Mucosa of descending colon (tissue), 3 donors: ENCODE data around the gene CCSER1. TPM values are rescaled to one million over a fixed set of nuclear protein-coding genes. Genes with fewer than 3 reads are reported as not detected.

Experiments
- ATAC-seq: fragments of 200-7000 bp; cut with Tn5 transposase; one replicate; pipeline ENCODE4 v1.9.1; 2020; ENCODE audit warnings: mild to moderate bottlenecking, moderate library complexity
- DNase-seq, 3 donors: peaks; one replicate each; pipeline ENCODE4 v3.0.0-alpha.2; 2020
- H3K36me3 ChIP-seq: fragments of 200-600 bp; one replicate; pipeline ENCODE4 v1.8.0; 2021; ENCODE audit warnings: low read depth, mild to moderate bottlenecking
- H3K4me1 ChIP-seq: fragments of 200-600 bp; one replicate; pipeline ENCODE4 v1.8.0; 2021; ENCODE audit warnings: low read depth, mild to moderate bottlenecking
- H3K4me3 ChIP-seq: fragments of 200-600 bp; one replicate; pipeline ENCODE4 v1.8.0; 2021; ENCODE audit warnings: mild to moderate bottlenecking
- H3K9me3 ChIP-seq: fragments of 200-600 bp; one replicate; pipeline ENCODE4 v1.8.0; 2021; ENCODE audit warnings: mild to moderate bottlenecking
- CTCF ChIP-seq: fragments of 200-600 bp; IDR thresholded peaks from one replicate; pipeline ENCODE4 v1.8.0; 2022; ENCODE audit warnings: antibody characterized with exemption, mild to moderate bottlenecking
- intact Hi-C, 2 donors: fragments of 100-400 bp; cut with DNase I in 1 of 2; cut with micrococcal nuclease in 1 of 2; formaldehyde crosslinking; loops; one replicate each; pipeline versions ENCODE4 v1.11.0 to v1.11.1; 2022; cut with DNase I, micrococcal nuclease
- total RNA-seq, 3 donors: library from RNA; stranded (reverse); fragmentation: NEBNext Ultra II Directional in 2 of 3; extraction: Animal tissue kit (Norgen Biotek cat#: 25700) in 2 of 3; gene quantifications; one replicate each; pipeline versions ENCODE4 v1.2.1 to v1.2.4, GENCODE V29; 2021 to 2023
- donor health status: DM: no; HTN: no; CAD: no; lungs with moderate emphysema.
- donor health status: DM: no; HTN: no; CAD: no.
- donor health status: DM: no; HTN: yes; CAD: no.

The CCSER1 gene
- total RNA-seq, 3 donors from 2014 or later = 11.1 to 32.4 (median 13.3) TPM

GRCh38 chr4:90280954-90281353, 153.8 kb downstream of the CCSER1 start:
- intact Hi-C loops = no loop called here
- TF ChIP-seq CTCF = no peak
- ATAC-seq = no peak

GRCh38 chr4:90281541-90282355, 154.6 kb downstream of the CCSER1 start:
- H3K36me3 ChIP-seq = no peaks in the 10 kb centered on the region
- H3K4me1 ChIP-seq = no peaks in the 10 kb centered on the region
- intact Hi-C loops = no loop called here
- no peak overlapping the region for H3K4me3 ChIP-seq
- no peaks in the 10 kb centered on the region for H3K9me3 ChIP-seq
- ATAC-seq = no peak
- TF ChIP-seq CTCF = no peak
- no peak for DNase-seq

More at GRCh38 chr4:90280954-90281353, 153.8 kb downstream of the CCSER1 start:
- no peak for DNase-seq
- Histone ChIP-seq H3K36me3 (no peaks in the 10 kb centered on the region), H3K4me3 (no peak overlapping the region), H3K4me1 (no peaks in the 10 kb centered on the region), H3K9me3 (no peaks in the 10 kb centered on the region)

- no peak for TF ChIP-seq CTCF
- no peaks in the 10 kb centered on the region for H3K9me3 ChIP-seq
- H3K4me1 ChIP-seq = no peaks in the 10 kb centered on the region
- no peaks in the 10 kb centered on the region for H3K36me3 ChIP-seq
- DNase-seq = no peak
- ATAC-seq = no peak
- H3K4me3 ChIP-seq = no peak overlapping the region
- intact Hi-C loops = no loop called here
These were observed 163.2 kb downstream of the CCSER1 start for GRCh38 chr4:90290345-90290744.

- DNase-seq = no peak
- H3K9me3 ChIP-seq = no peaks in the 10 kb centered on the region
- intact Hi-C loops = no loop called here
These were observed 165.2 kb downstream of the CCSER1 start for GRCh38 chr4:90292438-90292837.

GRCh38 chr4:90293320-90293719, 166.1 kb downstream of the CCSER1 start:
- intact Hi-C loops = no loop called here
- no peaks in the 10 kb centered on the region for H3K36me3 ChIP-seq
- no peak overlapping the region for H3K4me3 ChIP-seq
- DNase-seq (no peak), ATAC-seq (no peak)
- no peaks in the 10 kb centered on the region for H3K9me3 ChIP-seq
- TF ChIP-seq CTCF = no peak
- H3K4me1 ChIP-seq = no peaks in the 10 kb centered on the region

More at GRCh38 chr4:90292438-90292837, 165.2 kb downstream of the CCSER1 start:
- H3K4me1 ChIP-seq = no peaks in the 10 kb centered on the region
- H3K4me3 ChIP-seq = no peak overlapping the region
- H3K36me3 ChIP-seq = no peaks in the 10 kb centered on the region
- TF ChIP-seq CTCF = no peak
- no peak for ATAC-seq
